Eye (tissue), 1 donor: ENCODE measurements around the gene KDM8.
"Not testable (repeated sequence)": the region's sequence is repeated elsewhere in the genome, so short reads cannot be mapped to it uniquely, and the experiment has no call there.

Experiments
- DNase-seq: peaks from one replicate; pipeline ENCODE4 v3.0.0-alpha.2; 2015

Gene KDM8

GRCh38 chr16:27193300-27193990, 9.9 kb upstream of the KDM8 start:
- DNase-seq, result no peak

DNA sequence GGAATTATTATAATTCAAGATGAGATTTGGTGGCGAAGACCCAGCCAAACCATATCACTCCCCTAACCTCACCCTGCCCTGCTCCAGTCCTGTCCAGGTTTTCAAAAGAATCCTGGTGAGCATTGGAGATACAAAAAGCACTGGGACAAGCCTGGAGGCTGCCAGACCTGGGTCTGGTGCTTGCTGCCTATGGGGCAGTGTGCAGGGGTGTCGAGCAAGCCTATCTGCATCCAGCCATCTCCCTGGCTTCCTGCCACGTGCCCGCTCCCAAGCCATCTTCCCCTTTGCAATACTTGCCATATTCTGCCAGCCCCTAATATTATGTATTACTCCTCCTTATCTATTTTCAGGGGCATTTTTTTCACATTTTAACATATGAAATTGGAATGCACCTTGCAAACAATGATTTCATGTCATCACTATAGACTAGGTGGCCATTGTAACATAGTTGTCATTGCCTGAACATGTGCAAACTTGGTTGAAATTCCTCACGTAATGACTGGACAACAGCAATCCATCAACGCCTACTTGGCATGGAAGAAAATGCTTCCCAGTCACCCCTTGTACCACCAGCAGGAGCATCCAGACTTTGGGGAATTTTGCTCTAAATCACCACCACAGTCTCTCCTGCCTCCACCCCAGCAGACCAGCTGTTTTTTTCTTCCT, 8.1 kb upstream of the KDM8 start:
- DNase-seq, result no peak

- DNase-seq, result no peak
Observed at GRCh38 chr16:27195941-27196595, 7.3 kb upstream of the KDM8 start.

DNA sequence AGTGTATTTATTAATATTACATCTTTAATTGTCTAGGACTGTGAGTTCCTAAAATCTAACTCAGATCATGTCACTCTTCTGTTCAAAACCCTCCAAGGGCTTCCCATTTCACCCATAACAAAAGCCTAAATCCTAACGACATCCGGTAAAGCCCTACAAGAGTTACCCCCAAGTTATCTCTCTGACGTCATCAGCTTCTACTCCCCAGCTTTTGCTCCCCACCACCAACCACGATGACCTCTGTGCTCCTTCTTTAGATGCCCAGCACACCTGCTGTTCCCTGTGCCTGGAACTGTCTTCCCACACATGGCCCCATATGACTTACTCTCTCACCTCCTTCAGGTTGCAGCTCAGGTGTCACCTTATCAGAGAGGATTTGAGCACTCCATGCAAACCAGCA, 6.3 kb upstream of the KDM8 start:
- no peak for DNase-seq

DNA sequence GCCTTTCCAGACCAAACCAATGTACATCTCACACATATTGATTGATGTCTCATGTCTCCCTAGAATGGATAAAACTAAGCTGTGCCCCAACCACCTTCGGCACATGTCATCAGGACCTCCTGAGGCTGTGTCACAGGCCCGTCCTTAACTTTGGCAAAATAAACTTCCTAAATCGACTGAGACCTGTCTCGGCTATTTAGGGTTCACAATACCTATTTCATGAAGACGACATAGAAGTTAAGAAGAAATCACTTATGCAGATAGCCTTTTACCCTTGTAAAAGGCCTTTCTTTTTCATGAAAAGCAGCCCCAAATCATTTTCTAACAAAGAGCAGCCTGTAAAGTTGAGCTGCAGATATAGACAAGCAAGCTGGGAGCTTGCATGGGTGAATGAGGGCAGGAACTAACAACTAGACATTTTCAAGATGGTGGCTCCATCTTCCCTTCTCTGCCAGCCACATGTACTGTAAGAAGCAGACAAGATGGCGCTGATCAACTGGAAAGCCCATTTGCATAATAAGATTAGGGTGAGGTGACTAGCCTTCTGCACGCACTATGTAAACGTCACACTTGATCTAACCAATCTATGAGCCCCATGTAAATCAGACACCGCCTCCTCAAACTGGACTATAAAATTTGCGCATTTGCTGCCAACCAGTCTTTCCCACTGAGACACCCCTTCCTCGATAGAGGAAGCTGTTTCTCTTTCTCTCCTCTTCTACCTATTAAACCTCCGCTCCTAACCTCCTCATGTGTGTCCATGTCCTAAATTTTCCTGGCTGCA, 4.7 kb upstream of the KDM8 start:
- DNase-seq, result no peak

GRCh38 chr16:27199235-27199586, 4.1 kb upstream of the KDM8 start:
- no peak for DNase-seq

- no peak for DNase-seq
Observed at GRCh38 chr16:27199736-27200135, 3.6 kb upstream of the KDM8 start.

DNA sequence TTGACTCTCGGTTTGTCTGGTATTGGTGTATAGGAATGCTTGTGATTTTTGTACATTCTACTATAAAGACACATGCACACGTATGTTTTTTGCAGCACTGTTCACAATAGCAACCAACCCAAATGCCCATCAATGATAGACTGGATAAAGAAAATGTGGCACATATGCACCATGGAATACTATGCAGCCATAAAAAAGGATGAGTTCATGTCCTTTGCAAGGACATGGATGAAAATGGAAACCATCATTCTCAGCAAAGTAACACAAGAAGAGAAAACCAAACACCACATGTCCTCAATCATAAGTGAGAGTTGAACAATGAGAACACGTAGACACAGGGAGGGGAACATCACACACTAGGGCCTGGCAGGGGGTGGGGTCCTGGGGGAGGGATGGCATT, 2.4 kb upstream of the KDM8 start:
- not testable (repeated sequence) for DNase-seq

DNA sequence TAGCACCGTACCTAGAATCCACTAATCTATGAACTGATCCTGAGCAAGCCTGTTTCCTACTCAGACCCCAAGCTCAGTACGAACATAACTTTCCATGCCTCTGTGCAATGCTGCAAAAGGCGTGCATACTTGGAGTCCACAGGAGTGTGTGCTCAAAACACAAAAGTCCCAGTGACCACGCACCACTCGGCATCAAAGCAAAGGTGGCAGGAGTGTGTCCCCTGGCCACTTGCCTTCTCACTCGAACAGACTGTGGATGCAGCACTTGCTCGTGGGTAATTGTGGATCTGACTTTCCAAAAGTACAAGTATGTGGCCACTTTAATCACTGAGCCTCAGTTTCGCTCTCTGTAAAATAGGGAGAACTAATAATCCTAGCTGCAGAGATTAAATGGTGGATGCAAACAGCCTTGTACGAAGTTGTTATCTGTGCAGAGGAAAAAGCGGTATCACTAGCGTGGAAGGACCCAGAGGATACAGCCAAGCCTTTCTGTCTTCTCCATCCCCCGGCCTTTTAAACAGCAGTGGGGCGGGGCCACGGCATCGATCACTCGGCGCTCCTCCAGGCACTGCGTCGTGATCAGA, 311 bp upstream of the KDM8 start:
- DNase-seq, result no peak

DNA sequence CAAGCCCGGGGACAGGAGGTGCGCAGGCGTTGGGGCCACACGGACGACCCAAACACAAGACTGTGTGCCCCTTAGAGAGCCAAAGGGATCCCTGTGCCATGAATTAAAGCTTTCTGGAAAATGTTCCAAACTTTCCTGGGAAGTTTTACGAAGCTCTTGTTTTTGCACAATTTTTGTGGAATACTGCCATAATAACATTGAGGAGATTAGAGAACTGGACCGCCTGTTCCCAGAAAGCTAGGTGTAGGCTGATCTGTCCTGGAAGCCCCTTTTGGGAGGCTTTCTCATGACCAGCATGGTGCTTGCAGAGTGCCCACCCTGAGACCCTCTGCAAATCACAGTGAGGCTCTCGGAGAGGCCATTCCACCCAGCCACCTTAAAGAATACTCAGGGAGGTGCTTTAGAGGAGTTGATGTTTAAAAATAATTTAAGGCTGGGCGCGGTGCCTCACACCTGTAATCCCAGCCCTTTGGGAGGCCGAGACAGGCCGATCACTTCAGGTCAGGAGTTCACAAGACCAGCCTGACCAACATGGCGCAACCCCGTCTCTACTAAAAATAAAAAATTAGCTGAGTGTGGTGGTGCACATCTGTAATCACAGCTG, 1.1 kb downstream of the KDM8 start:
- DNase-seq, result no peak

- DNase-seq, result no peak
Observed at GRCh38 chr16:27205423-27206065, 2.2 kb downstream of the KDM8 start.

- not testable (repeated sequence) for DNase-seq
Observed at GRCh38 chr16:27207121-27207520, 3.8 kb downstream of the KDM8 start.

DNA sequence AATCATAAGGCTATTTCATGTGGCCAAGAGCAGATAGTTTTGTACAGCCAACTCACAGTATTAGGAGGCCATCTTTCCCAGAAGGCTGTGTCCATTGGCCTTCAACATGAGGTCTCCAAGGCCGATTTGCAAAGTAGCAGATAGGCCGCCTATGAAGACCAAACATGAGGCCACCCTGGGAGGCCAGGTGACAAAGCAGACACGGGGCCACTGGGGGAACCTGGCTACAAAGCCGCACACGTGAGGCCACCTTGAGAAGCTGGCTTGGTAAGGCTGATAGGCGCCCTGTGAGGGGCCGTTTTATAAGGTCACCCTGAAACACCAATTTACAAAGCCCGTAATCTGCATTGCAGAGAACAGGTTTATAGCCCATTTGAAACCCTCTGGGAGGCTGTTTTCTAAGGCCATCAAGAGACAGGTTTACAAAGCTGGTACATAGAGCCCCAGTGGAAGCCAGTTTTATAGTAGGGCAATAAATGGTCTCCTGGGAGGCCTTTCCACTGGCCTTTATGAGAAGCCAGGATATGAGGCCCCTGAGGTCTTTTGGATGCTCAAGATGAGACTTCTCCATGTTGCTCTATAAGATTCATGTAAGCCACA, 4.9 kb downstream of the KDM8 start:
- no peak for DNase-seq

GRCh38 chr16:27208796-27209195, 5.5 kb downstream of the KDM8 start:
- DNase-seq, result no peak

GRCh38 chr16:27209591-27209990, 6.3 kb downstream of the KDM8 start:
- no peak for DNase-seq

DNA sequence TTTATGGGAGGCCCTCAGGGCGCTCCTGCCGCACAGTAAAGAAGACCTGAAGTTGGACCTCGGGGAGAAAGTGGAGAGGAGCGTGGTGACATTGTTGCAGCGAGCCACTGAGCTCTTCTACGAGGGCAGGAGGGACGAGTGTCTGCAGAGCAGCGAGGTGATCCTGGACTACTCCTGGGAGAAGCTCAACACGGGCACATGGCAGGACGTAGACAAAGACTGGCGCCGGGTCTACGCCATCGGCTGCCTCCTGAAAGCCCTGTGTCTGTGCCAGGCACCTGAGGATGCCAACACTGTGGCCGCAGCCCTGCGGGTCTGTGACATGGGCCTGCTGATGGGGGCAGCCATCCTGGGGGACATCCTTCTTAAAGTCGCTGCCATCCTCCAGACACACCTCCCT, 6.8 kb downstream of the KDM8 start:
- no peak for DNase-seq

GRCh38 chr16:27211026-27211425, 7.7 kb downstream of the KDM8 start:
- no peak for DNase-seq

GRCh38 chr16:27214084-27214961, 11.0 kb downstream of the KDM8 start:
- DNase-seq, result no peak

DNA sequence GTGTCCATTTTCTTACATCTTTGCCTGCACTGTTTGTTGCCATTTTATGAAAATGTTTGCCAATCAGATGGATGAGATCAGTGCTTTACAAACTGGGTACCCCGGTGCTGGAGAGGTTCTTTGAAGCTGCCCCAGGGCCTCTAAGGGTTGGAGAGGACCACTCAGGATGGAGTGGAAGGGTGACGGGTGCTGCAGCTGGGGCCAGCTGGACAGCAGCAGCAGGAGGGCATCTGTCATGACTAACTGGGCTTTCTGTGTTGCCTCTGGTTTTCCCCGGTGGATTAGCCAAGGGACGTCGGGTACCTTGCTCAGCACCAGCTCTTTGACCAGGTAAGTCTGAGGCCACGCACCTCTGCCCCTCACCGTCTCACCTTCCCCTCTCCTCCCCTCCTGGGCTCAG, 12.3 kb downstream of the KDM8 start:
- no peak for DNase-seq

GRCh38 chr16:27216297-27216885, 13.1 kb downstream of the KDM8 start:
- no peak for DNase-seq
